Measurements from ENCODE around the gene YIPF4. TPM values are rescaled to one million over a fixed set of nuclear protein-coding genes. Genes with fewer than 3 reads are reported as not detected.

The YIPF4 gene
- total RNA-seq, 1 donor from 2014 or later = 36.8 TPM

Other genes with a start within 250 kb of the YIPF4 start
- 45.7 TPM for gene DPY30, start 238.1 kb upstream of the YIPF4 start, total RNA-seq
- gene SPAST, start 214.3 kb upstream of the YIPF4 start, total RNA-seq = 19.2 TPM
- gene SLC30A6, start 112.0 kb upstream of the YIPF4 start, total RNA-seq = 24.9 TPM
- gene NLRC4, start 13.0 kb upstream of the YIPF4 start, total RNA-seq = 0.65 TPM
- gene BIRC6, start 79.1 kb downstream of the YIPF4 start, total RNA-seq = 172 TPM

Measured in ureter (tissue), 1 donor.